GM18498 (cell line): ENCODE measurements around the gene CHDH.
A peak's percentile ranks its signal among the peaks of the same experiment; 100 is the strongest.

Experiments
- ATAC-seq: cut with Tn5 transposase; IDR thresholded peaks from one replicate; pipeline ENCODE4 v1.9.1; 2021; ENCODE audit warnings: mild to moderate bottlenecking, moderate library complexity; ENCODE audit not compliant: unreplicated experiment

Gene CHDH

GRCh38 chr3:53846134-53846850 lies at the start of gene CHDH, which contains the start of gene IL17RB:
CHDH (minus strand) TSS chr3:53846419; CDS start chr3:53824008, 22,411 bp downstream.
IL17RB (plus strand) TSS chr3:53846568; CDS start chr3:53846589, 21 bp downstream.
- peak; percentile 53 for ATAC-seq

- ATAC-seq, result no peak
Observed at GRCh38 chr3:53892286-53892637, 46.0 kb upstream of the CHDH start.

GRCh38 chr3:53891497-53892285 lies 45.5 kb upstream of the CHDH start, which contains the start of gene SELENOK:
SELENOK (minus strand) TSS chr3:53891859.
- peak; percentile 97 for ATAC-seq

GRCh38 chr3:53890726-53891475 lies 44.7 kb upstream of the CHDH start:
- ATAC-seq, result no peak

- no peak for ATAC-seq
Observed at GRCh38 chr3:53888232-53888631, 42.0 kb upstream of the CHDH start.

- no peak for ATAC-seq
Observed at GRCh38 chr3:53887446-53887845, 41.2 kb upstream of the CHDH start.

- ATAC-seq, result no peak
Observed at GRCh38 chr3:53885239-53885638, 39.0 kb upstream of the CHDH start.

- ATAC-seq, result no peak
Observed at GRCh38 chr3:53884623-53885022, 38.4 kb upstream of the CHDH start.

GRCh38 chr3:53883008-53883407 lies 36.8 kb upstream of the CHDH start:
- no peak for ATAC-seq

GRCh38 chr3:53881691-53882593 lies 35.7 kb upstream of the CHDH start, which contains the start of gene ACTR8:
ACTR8 (minus strand) TSS chr3:53882152; CDS start chr3:53882101, 51 bp downstream.
- peak; percentile 88 for ATAC-seq

- no peak for ATAC-seq
Observed at GRCh38 chr3:53880396-53881345, 34.5 kb upstream of the CHDH start.

GRCh38 chr3:53865732-53866499 lies 19.7 kb upstream of the CHDH start:
- no peak for ATAC-seq

GRCh38 chr3:53863145-53863544 lies 16.9 kb upstream of the CHDH start:
- no peak for ATAC-seq

GRCh38 chr3:53862241-53862640 lies 16.0 kb upstream of the CHDH start:
- no peak for ATAC-seq

- no peak for ATAC-seq
Observed at GRCh38 chr3:53860196-53860595, 14.0 kb upstream of the CHDH start.

- no peak for ATAC-seq
Observed at GRCh38 chr3:53859178-53859577, 13.0 kb upstream of the CHDH start.

GRCh38 chr3:53858096-53858741 lies 12.0 kb upstream of the CHDH start:
- ATAC-seq, result no peak

GRCh38 chr3:53856964-53857363 lies 10.7 kb upstream of the CHDH start:
- peak; percentile 61 for ATAC-seq
